Ishikawa (cell line): ENCODE results near the gene HS2ST1.

Experiments
- CEBPB ChIP-seq: IDR thresholded peaks from 2 replicates; pipeline ENCODE4 v1.6.1; 2012
- EP300 ChIP-seq: IDR thresholded peaks from 2 replicates; pipeline ENCODE4 v1.6.1; 2012; ENCODE audit warnings: borderline replicate concordance
- MAX ChIP-seq: IDR thresholded peaks from 2 replicates; pipeline ENCODE4 v1.6.1; 2012
- NFIC ChIP-seq: IDR thresholded peaks from 2 replicates; pipeline ENCODE4 v1.6.1; 2012
- REST ChIP-seq: IDR thresholded peaks from 2 replicates; pipeline ENCODE4 v1.6.1; 2012; ENCODE audit warnings: low read depth, mild to moderate bottlenecking
- TAF1 ChIP-seq: IDR thresholded peaks from 2 replicates; pipeline ENCODE4 v1.6.1; 2012; ENCODE audit warnings: low read depth, mild to moderate bottlenecking
- TEAD4 ChIP-seq: IDR thresholded peaks from 2 replicates; pipeline ENCODE4 v1.6.1; 2012
- USF1 ChIP-seq: IDR thresholded peaks from 2 replicates; pipeline ENCODE4 v1.6.1; 2012
- YY1 ChIP-seq: IDR thresholded peaks from 2 replicates; pipeline ENCODE4 v1.6.1; 2012; ENCODE audit warnings: low read depth

GRCh38 chr1:86915737-86916235, 1.4 kb downstream of the HS2ST1 start:
- TF ChIP-seq NFIC (no peak), TAF1 (no peak), REST (no peak), TEAD4 (no peak), MAX (no peak), YY1 (no peak), USF1 (no peak), CEBPB (no peak), EP300 (no peak)
